Urinary bladder (tissue), 4 donors: ENCODE measurements around the gene FKBP4. TPM values are rescaled to one million over a fixed set of nuclear protein-coding genes. Genes with fewer than 3 reads are reported as not detected.

Experiments
- DNase-seq: peaks from one replicate; pipeline ENCODE4 v3.0.0-alpha.2; 2015; ENCODE audit errors: extremely low spot score
- H3K27ac ChIP-seq: one replicate; pipeline ENCODE4 v1.5.1; 2013; ENCODE audit warnings: low read depth, mild to moderate bottlenecking, moderate library complexity
- H3K36me3 ChIP-seq: one replicate; pipeline ENCODE4 v1.6.1; 2013; ENCODE audit warnings: mild to moderate bottlenecking, moderate library complexity; ENCODE audit not compliant: insufficient read depth
- H3K4me1 ChIP-seq: one replicate; pipeline ENCODE4 v1.6.1; 2013; ENCODE audit warnings: mild to moderate bottlenecking, moderate library complexity; ENCODE audit not compliant: insufficient read depth
- H3K4me3 ChIP-seq: one replicate; pipeline ENCODE4 v1.5.1; 2013; ENCODE audit warnings: low read depth, low read length
- WGBS: extraction: QIAGEN DNeasy Blood & Tissue Kit; methylation state at CpG from one replicate; pipeline ENCODE4 v1.1.7; 2013; 5-methylcytosine and 5-hydroxymethylcytosine counted together
- polyA plus RNA-seq: library from polyadenylated mRNA; stranded (reverse); fragments of 200-250 nt; gene quantifications from one replicate; pipeline ENCODE4 v1.2.3, GENCODE V29; 2013
- total RNA-seq: library from RNA; depleted of rRNA; stranded (reverse); fragments of >200 nt; gene quantifications from one replicate; pipeline ENCODE4 v1.2.3, GENCODE V29; 2014
- donor health status: healthy with polysubstance abuse.
- donor health status: healthy.

The FKBP4 gene
- total and polyA plus RNA-seq, 2 donors: 27.9 to 43.7 TPM

DNA sequence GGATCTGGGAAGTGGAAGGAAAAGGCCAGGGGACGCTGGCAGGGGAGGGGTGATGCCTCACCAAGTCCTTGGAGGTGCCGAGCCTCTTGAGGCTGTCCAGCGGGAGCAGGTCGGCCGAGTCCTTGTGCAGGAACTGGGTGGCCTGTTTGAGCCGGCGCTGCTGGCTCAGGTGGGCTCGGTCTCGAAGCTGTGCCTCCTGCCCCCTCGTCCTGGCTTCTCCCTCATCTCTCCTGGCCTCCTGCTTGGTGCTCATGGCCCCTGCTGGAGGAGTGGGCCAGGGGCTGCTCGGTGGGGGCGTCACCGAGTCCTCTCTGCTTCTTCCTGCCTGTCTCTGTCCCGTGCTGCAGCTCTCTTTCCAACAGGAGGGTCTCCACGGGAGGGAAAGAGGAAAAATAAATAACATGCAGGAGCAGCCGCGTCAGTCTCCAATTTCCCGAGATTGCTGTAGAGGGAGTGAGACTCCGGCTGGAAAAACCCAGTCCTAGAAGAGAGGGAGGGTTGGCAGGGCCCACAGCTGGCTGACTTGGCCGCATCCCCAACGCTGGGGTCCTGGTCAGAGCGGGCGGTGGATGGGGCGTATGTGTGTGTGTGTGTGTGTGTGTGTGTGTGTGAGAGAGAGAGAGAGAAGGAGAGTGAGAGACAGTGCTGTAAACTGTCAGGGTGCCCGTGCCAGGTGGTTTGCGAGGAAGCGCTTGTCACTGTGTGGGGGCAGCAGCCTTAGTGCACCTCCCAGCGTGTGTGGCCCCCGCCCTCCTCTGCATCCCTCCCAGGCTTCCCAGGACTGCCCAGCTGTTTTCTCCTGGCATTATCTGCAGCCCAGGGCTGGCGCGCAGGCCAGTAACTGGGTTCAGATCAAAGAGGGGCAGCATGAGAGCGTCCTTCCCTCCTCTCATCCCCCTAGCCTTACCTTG lies 40.1 kb downstream of the FKBP4 start, which contains the start of gene NRIP2:
Gene NRIP2, minus strand, starts transcription at position 455 of the 911 bp plus-strand sequence. Its CDS starts 52 bp downstream, at position 403.
- no peaks in the 10 kb centered on the region for H3K4me1 ChIP-seq
- peak; percentile 53 for DNase-seq
- H3K27ac ChIP-seq: no peak within 1 kb of the TSS
- peaks cover 2% of the 10 kb centered on the region for H3K36me3 ChIP-seq
- WGBS: 11% methylated on average over 32 of the region's 32 CpGs
- H3K4me3 ChIP-seq: no peak within 1 kb of the TSS

- WGBS: 50% methylated on average over 4 of the region's 4 CpGs
- peaks cover 2% of the 10 kb centered on the region for H3K36me3 ChIP-seq
- H3K4me3 ChIP-seq: no peak overlapping the region
- H3K27ac ChIP-seq: no peak overlapping the region
- no peaks in the 10 kb centered on the region for H3K4me1 ChIP-seq
- DNase-seq: no peak
Observed at GRCh38 chr12:2835691-2836403, 41.1 kb downstream of the FKBP4 start.

DNA sequence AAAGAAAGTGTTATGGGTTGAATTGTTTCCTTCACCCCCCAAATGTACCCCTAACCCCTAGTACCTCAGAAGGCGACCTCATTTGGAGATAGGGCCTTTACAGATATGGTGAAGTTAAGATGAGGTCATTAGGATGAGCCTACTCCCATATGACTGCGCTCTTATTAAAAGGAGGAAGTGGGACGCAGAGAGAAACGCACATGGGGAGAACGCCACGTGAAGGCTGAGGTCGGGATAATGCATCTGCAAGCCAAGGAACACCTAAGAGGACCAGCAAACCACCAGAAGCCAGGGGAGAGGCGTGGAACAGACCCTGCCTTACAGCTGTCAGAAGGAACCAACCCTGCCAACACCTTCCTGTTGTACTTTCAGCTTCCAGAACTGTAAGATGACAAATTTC lies 41.8 kb downstream of the FKBP4 start:
- no peak overlapping the region for H3K4me3 ChIP-seq
- WGBS: 91% methylated on average over 8 of the region's 8 CpGs

DNA sequence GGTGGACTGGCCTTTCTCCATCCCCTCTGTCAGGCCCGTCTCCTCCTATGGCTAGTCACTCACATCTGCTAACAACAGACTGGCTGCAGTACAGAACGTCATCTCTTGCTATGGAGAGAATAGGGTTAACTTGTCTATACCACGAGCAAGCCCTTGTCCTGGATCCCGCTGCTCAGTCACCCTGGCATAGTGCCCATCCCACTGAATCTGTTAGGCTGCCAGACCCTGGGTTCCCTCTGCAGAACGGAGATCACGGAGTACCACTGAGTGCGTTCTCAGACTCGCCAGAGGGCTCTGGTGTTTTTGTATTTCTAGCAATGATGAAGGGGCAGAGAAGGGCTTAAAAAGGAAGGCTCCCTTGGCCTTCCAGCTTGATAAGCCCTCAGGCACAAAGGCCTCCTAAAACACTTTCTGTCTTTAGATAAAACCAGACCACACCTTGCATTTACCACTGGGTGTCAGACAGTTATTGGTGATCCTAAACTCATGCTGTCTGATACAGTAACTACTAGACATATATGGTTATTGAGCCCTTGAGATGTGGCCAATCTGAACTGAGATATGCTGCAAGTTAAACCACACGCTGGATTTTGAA lies 46.4 kb downstream of the FKBP4 start:
- Histone ChIP-seq H3K4me3 (no peak overlapping the region), H3K27ac (no peak overlapping the region), H3K36me3 (peaks cover 2% of the 10 kb centered on the region), H3K4me1 (no peaks in the 10 kb centered on the region)
- no peak for DNase-seq
- 52% methylated on average over 9 of the region's 9 CpGs for WGBS

More for the DNA sequence above, 41.8 kb downstream of the FKBP4 start:
- Histone ChIP-seq H3K4me1 (no peaks in the 10 kb centered on the region), H3K27ac (no peak overlapping the region), H3K36me3 (peaks cover 2% of the 10 kb centered on the region)
- no peak for DNase-seq

GRCh38 chr12:2842948-2843347 lies 48.2 kb downstream of the FKBP4 start:
- peaks cover 2% of the 10 kb centered on the region for H3K36me3 ChIP-seq
- H3K4me1 ChIP-seq: no peaks in the 10 kb centered on the region
- no peak overlapping the region for H3K27ac ChIP-seq
- DNase-seq: no peak
- H3K4me3 ChIP-seq: no peak overlapping the region
- 79% methylated on average over 5 of the region's 5 CpGs for WGBS

- WGBS: 77% methylated on average over 9 of the region's 9 CpGs
- no peak for DNase-seq
- Histone ChIP-seq H3K4me1 (no peaks in the 10 kb centered on the region), H3K27ac (no peak overlapping the region), H3K4me3 (no peak overlapping the region), H3K36me3 (peaks cover under 1% of the 10 kb centered on the region)
Observed at GRCh38 chr12:2844786-2845185, 50.0 kb downstream of the FKBP4 start.

DNA sequence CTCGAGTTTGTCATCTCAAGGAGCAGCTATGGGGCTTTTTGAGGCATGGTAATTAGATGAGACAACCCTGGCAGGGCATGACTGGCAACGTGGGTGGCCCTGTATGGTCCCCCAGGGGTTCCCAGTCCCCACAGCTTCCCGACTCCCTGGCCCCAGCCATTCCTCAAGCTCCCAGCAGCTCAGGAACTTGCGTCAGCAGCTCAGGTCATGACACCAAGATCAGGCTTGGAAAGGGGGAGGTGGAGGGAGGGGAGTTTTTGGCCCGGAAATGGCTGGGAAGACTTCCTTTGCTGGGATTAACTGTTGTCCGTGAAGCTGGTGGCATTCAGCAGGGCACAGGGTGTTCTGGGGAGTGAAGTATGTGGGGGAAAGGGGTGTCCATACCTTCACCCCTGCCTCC lies 50.5 kb downstream of the FKBP4 start:
- no peaks in the 10 kb centered on the region for H3K36me3 ChIP-seq
- H3K4me3 ChIP-seq: no peak overlapping the region
- WGBS: 36% methylated on average over 6 of the region's 6 CpGs
- H3K4me1 ChIP-seq: no peaks in the 10 kb centered on the region
- H3K27ac ChIP-seq: no peak overlapping the region
- no peak for DNase-seq

GRCh38 chr12:2851931-2852330 lies 57.2 kb downstream of the FKBP4 start:
- Histone ChIP-seq H3K4me1 (no peaks in the 10 kb centered on the region), H3K4me3 (no peak overlapping the region), H3K36me3 (no peaks in the 10 kb centered on the region), H3K27ac (no peak overlapping the region)
- 95% methylated on average over 3 of the region's 3 CpGs for WGBS
- DNase-seq: no peak

GRCh38 chr12:2853626-2854025 lies 58.9 kb downstream of the FKBP4 start:
- Histone ChIP-seq H3K4me3 (no peak overlapping the region), H3K4me1 (no peaks in the 10 kb centered on the region), H3K27ac (no peak overlapping the region), H3K36me3 (no peaks in the 10 kb centered on the region)
- 15% methylated on average over 11 of the region's 11 CpGs for WGBS
- peak; percentile 28 for DNase-seq

Other genes starting within 250 kb of the FKBP4 start
- gene ITFG2, start 17.7 kb downstream of the FKBP4 start, total RNA-seq: 23.2 TPM
- gene ITFG2, start 17.7 kb downstream of the FKBP4 start, polyA plus RNA-seq: 27.2 TPM
- gene NRIP2, start 40.1 kb downstream of the FKBP4 start, total RNA-seq: 1.7 TPM
- 4.3 TPM for gene NRIP2, start 40.1 kb downstream of the FKBP4 start, polyA plus RNA-seq
- not detected for gene TEX52, start 62.1 kb downstream of the FKBP4 start, total RNA-seq
- not detected for gene TEX52, start 62.1 kb downstream of the FKBP4 start, polyA plus RNA-seq
- 6.2 TPM for gene FOXM1, start 82.2 kb downstream of the FKBP4 start, total RNA-seq
- gene FOXM1, start 82.2 kb downstream of the FKBP4 start, polyA plus RNA-seq: 0.49 TPM
- 27.4 TPM for gene RHNO1, start 82.3 kb downstream of the FKBP4 start, total RNA-seq
- 12.0 TPM for gene RHNO1, start 82.3 kb downstream of the FKBP4 start, polyA plus RNA-seq
- 24.3 TPM for gene TULP3, start 95.9 kb downstream of the FKBP4 start, total RNA-seq
- gene TULP3, start 95.9 kb downstream of the FKBP4 start, polyA plus RNA-seq: 22.8 TPM
- gene TEAD4, start 164.4 kb downstream of the FKBP4 start, total RNA-seq: 3.7 TPM
- 16.3 TPM for gene TEAD4, start 164.4 kb downstream of the FKBP4 start, polyA plus RNA-seq